HG03342 (cell line): Measurements from ENCODE around the gene HCN2.
"Not testable (repeated sequence)": the region's sequence is repeated elsewhere in the genome, so short reads cannot be mapped to it uniquely, and the experiment has no call there.

ENCODE experiments used
- ATAC-seq: cut with Tn5 transposase; IDR thresholded peaks from one replicate; pipeline ENCODE4 v1.9.1; 2021; ENCODE audit warnings: mild to moderate bottlenecking, moderate library complexity; ENCODE audit not compliant: unreplicated experiment

Gene HCN2

GRCh38 chr19:584240-585001, 5.3 kb upstream of the HCN2 start:
- no peak for ATAC-seq

- not testable (repeated sequence) for ATAC-seq
These were observed 4.5 kb upstream of the HCN2 start for GRCh38 chr19:585146-585545.

- ATAC-seq: no peak
These were observed 4.0 kb upstream of the HCN2 start for GRCh38 chr19:585551-586110.

GRCh38 chr19:588093-588740, 1.5 kb upstream of the HCN2 start:
- no peak for ATAC-seq

- no peak for ATAC-seq
These were observed 664 bp upstream of the HCN2 start for GRCh38 chr19:588741-589692.

- ATAC-seq: no peak
These were observed 690 bp downstream of the HCN2 start for GRCh38 chr19:590396-590745.

GRCh38 chr19:590750-591098, 1.0 kb downstream of the HCN2 start:
- ATAC-seq: no peak

- ATAC-seq: no peak
These were observed 1.6 kb downstream of the HCN2 start for GRCh38 chr19:591099-591958.

- ATAC-seq: no peak
These were observed 2.4 kb downstream of the HCN2 start for GRCh38 chr19:592101-592500.

GRCh38 chr19:593055-593454, 3.4 kb downstream of the HCN2 start:
- no peak for ATAC-seq

GRCh38 chr19:593505-593904, 3.8 kb downstream of the HCN2 start:
- no peak for ATAC-seq

- ATAC-seq: no peak
These were observed 4.7 kb downstream of the HCN2 start for GRCh38 chr19:594265-594870.

- ATAC-seq: no peak
These were observed 5.9 kb downstream of the HCN2 start for GRCh38 chr19:595326-596262.

- no peak for ATAC-seq
These were observed 6.6 kb downstream of the HCN2 start for GRCh38 chr19:596263-596655.

GRCh38 chr19:597406-598315, 8.0 kb downstream of the HCN2 start:
- no peak for ATAC-seq

- no peak for ATAC-seq
These were observed 11.6 kb downstream of the HCN2 start for GRCh38 chr19:601310-601709.

- ATAC-seq: no peak
These were observed 12.1 kb downstream of the HCN2 start for GRCh38 chr19:601790-602189.
